HG03469 (cell line): ENCODE data around the gene ITGA7.
"Not testable (repeated sequence)": the region's sequence is repeated elsewhere in the genome, so short reads cannot be mapped to it uniquely, and the experiment has no call there.

ENCODE experiments used
- ATAC-seq: cut with Tn5 transposase; IDR thresholded peaks from one replicate; pipeline ENCODE4 v1.9.1; 2021; ENCODE audit warnings: mild to moderate bottlenecking, moderate library complexity, moderate number of reproducible peaks; ENCODE audit not compliant: unreplicated experiment

ITGA7 gene

GRCh38 chr12:55653031-55653430 lies 54.7 kb downstream of the ITGA7 start:
- ATAC-seq: no peak

GRCh38 chr12:55652352-55652751 lies 55.4 kb downstream of the ITGA7 start:
- ATAC-seq: no peak

GRCh38 chr12:55651299-55651683 lies 56.4 kb downstream of the ITGA7 start:
- no peak for ATAC-seq

- not testable (repeated sequence) for ATAC-seq
These were observed 56.9 kb downstream of the ITGA7 start for GRCh38 chr12:55650620-55651298.

GRCh38 chr12:55647027-55647426 lies 60.7 kb downstream of the ITGA7 start:
- ATAC-seq: no peak

GRCh38 chr12:55644591-55644990 lies 63.1 kb downstream of the ITGA7 start:
- ATAC-seq: no peak

- ATAC-seq: no peak
These were observed 65.0 kb downstream of the ITGA7 start for GRCh38 chr12:55642669-55643068.

GRCh38 chr12:55642267-55642666 lies 65.4 kb downstream of the ITGA7 start:
- ATAC-seq: no peak

GRCh38 chr12:55641595-55641994 lies 66.1 kb downstream of the ITGA7 start:
- ATAC-seq: no peak

- no peak for ATAC-seq
These were observed 70.2 kb downstream of the ITGA7 start for GRCh38 chr12:55637467-55637866.

- no peak for ATAC-seq
These were observed 70.9 kb downstream of the ITGA7 start, which contains the start of gene OR10P1 for GRCh38 chr12:55636853-55637252. Gene OR10P1, plus strand, starts transcription at chr12:55636892. Its CDS starts 0 bp downstream, at chr12:55636892.

GRCh38 chr12:55636116-55636655 lies 71.5 kb downstream of the ITGA7 start:
- ATAC-seq: no peak
